Measurements from ENCODE around the gene ASIC2.

ASIC2 gene

GRCh38 chr17:33280162-33280943, 12.7 kb downstream of the ASIC2 start:
- Histone ChIP-seq H4K20me1 (ENCODE audit: insufficient read depth, low read length) (no peaks in the 10 kb centered on the region), H3K27me3 (ENCODE audit: insufficient read depth, low read length) (no peaks in the 10 kb centered on the region), H3K9me2 (ENCODE audit: low read depth, low read length) (no peaks in the 10 kb centered on the region), H2AFZ (ENCODE audit: low read length) (no peak overlapping the region), H3K36me3 (ENCODE audit: insufficient read depth, low read length) (no peaks in the 10 kb centered on the region), H3K4me2 (ENCODE audit: low read length) (no peak overlapping the region), H3K27ac (ENCODE audit: low read depth, low read length, poor library complexity, severe bottlenecking) (no peak overlapping the region), H3K79me2 (ENCODE audit: insufficient read depth, low read length) (no peaks in the 10 kb centered on the region), H3K4me1 (ENCODE audit: insufficient read depth, low read length, severe bottlenecking) (no peaks in the 10 kb centered on the region), H3K9me3 (ENCODE audit: low read length) (no peaks in the 10 kb centered on the region), H3F3A (ENCODE audit: insufficient read depth, low read length) (no peaks in the 10 kb centered on the region), H3K4me3 (ENCODE audit: low read depth, low read length, poor library complexity, severe bottlenecking) (no peak overlapping the region), H3K9ac (ENCODE audit: low read length) (no peak overlapping the region)
- TF ChIP-seq CTCF (IDR thresholded peaks at IDR 0.05; ENCODE audit: low read length), result no peak
- no peak for TF ChIP-seq EZH2 (IDR thresholded peaks at IDR 0.05; ENCODE audit: borderline replicate concordance, low read length)

- TF ChIP-seq CTCF (IDR thresholded peaks at IDR 0.05; ENCODE audit: low read length) (no peak), EZH2 (IDR thresholded peaks at IDR 0.05; ENCODE audit: borderline replicate concordance, low read length) (no peak)
- Histone ChIP-seq H2AFZ (ENCODE audit: low read length) (no peak overlapping the region), H3K9me3 (ENCODE audit: low read length) (no peaks in the 10 kb centered on the region), H3K36me3 (ENCODE audit: insufficient read depth, low read length) (no peaks in the 10 kb centered on the region), H4K20me1 (ENCODE audit: insufficient read depth, low read length) (no peaks in the 10 kb centered on the region), H3F3A (ENCODE audit: insufficient read depth, low read length) (no peaks in the 10 kb centered on the region), H3K4me3 (ENCODE audit: low read depth, low read length, poor library complexity, severe bottlenecking) (no peak overlapping the region), H3K27ac (ENCODE audit: low read depth, low read length, poor library complexity, severe bottlenecking) (no peak overlapping the region), H3K4me1 (ENCODE audit: insufficient read depth, low read length, severe bottlenecking) (no peaks in the 10 kb centered on the region), H3K27me3 (ENCODE audit: insufficient read depth, low read length) (no peaks in the 10 kb centered on the region), H3K4me2 (ENCODE audit: low read length) (no peak overlapping the region), H3K9me2 (ENCODE audit: low read depth, low read length) (no peaks in the 10 kb centered on the region), H3K79me2 (ENCODE audit: insufficient read depth, low read length) (no peaks in the 10 kb centered on the region), H3K9ac (ENCODE audit: low read length) (no peak overlapping the region)
Measured at GRCh38 chr17:33277436-33278100, 15.5 kb downstream of the ASIC2 start.

GRCh38 chr17:33273743-33274410, 19.2 kb downstream of the ASIC2 start:
- Histone ChIP-seq H3K9ac (ENCODE audit: low read length) (no peak overlapping the region), H3K36me3 (ENCODE audit: insufficient read depth, low read length) (no peaks in the 10 kb centered on the region), H3F3A (ENCODE audit: insufficient read depth, low read length) (no peaks in the 10 kb centered on the region), H3K4me1 (ENCODE audit: insufficient read depth, low read length, severe bottlenecking) (no peaks in the 10 kb centered on the region), H3K27ac (ENCODE audit: low read depth, low read length, poor library complexity, severe bottlenecking) (no peak overlapping the region), H3K4me2 (ENCODE audit: low read length) (no peak overlapping the region), H3K9me2 (ENCODE audit: low read depth, low read length) (no peaks in the 10 kb centered on the region), H3K4me3 (ENCODE audit: low read depth, low read length, poor library complexity, severe bottlenecking) (no peak overlapping the region), H3K27me3 (ENCODE audit: insufficient read depth, low read length) (no peaks in the 10 kb centered on the region), H2AFZ (ENCODE audit: low read length) (no peak overlapping the region), H3K9me3 (ENCODE audit: low read length) (no peaks in the 10 kb centered on the region), H3K79me2 (ENCODE audit: insufficient read depth, low read length) (no peaks in the 10 kb centered on the region), H4K20me1 (ENCODE audit: insufficient read depth, low read length) (no peaks in the 10 kb centered on the region)
- TF ChIP-seq CTCF (IDR thresholded peaks at IDR 0.05; ENCODE audit: low read length) (no peak), EZH2 (IDR thresholded peaks at IDR 0.05; ENCODE audit: borderline replicate concordance, low read length) (no peak)

All from OCI-LY1 (cell line).